HEK293 (cell line): ENCODE measurements around the gene DNM1.
A peak's percentile ranks its signal among the peaks of the same experiment; 100 is the strongest.

Experiments used
- CTCF ChIA-PET: fragments of 350-600 bp; formaldehyde crosslinking; extraction: SDS; loops from one replicate; lab custom pipeline; 2021; ENCODE audit warnings: antibody characterized with exemption; lab: Yijun Ruan, JAX
- POLR2A ChIA-PET: fragments of 300-600 bp; formaldehyde crosslinking; extraction: SDS; loops from one replicate; lab custom pipeline; 2020; ENCODE audit warnings: antibody characterized with exemption, inconsistent platforms; lab: Yijun Ruan, JAX
- H3K27ac ChIP-seq: fragments of 200-500 bp; sonication (Bioruptor generic); 2 replicates; pipeline ENCODE4 v1.5.1; 2014; ENCODE audit warnings: low read depth, low read length, control low read depth, inconsistent platforms; ENCODE audit errors: extremely low read depth
- H3K36me3 ChIP-seq, 2 experiments: fragments of 200-500 bp in 1 of 2; sonication (Bioruptor generic) in 1 of 2; 1 replicate in 1 of 2; 2 replicates in 1 of 2; pipeline ENCODE4 v1.5.1; 2014 to 2017; ENCODE audit warnings: inconsistent platforms in 2 of 2, low read length in 2 of 2; ENCODE audit not compliant: control insufficient read depth in 2 of 2, insufficient read depth in 1 of 2
- H3K4me1 ChIP-seq: fragments of 200-500 bp; sonication (Bioruptor generic); 2 replicates; pipeline ENCODE4 v1.5.1; 2014; ENCODE audit warnings: mild to moderate bottlenecking, low read length, inconsistent platforms; ENCODE audit not compliant: control insufficient read depth, insufficient read depth
- H3K4me3 ChIP-seq: 2 replicates; pipeline ENCODE4 v1.5.1; 2011; ENCODE audit warnings: low read depth, mild to moderate bottlenecking, control low read depth, low read length, moderate library complexity
- H3K9me3 ChIP-seq: fragments of 200-500 bp; sonication (Bioruptor generic); 2 replicates; pipeline ENCODE4 v1.5.1; 2014; ENCODE audit warnings: low read depth, low read length, inconsistent platforms; ENCODE audit not compliant: control insufficient read depth, insufficient read depth
- HOXC10 ChIP-seq: sonication (generic); formaldehyde crosslinking; IDR thresholded peaks from 2 replicates; pipeline ENCODE4 v1.8.1; 2023; ENCODE audit warnings: mild to moderate bottlenecking, missing genetic modification reagents
- HOXD13 ChIP-seq: sonication (generic); formaldehyde crosslinking; IDR thresholded peaks from 2 replicates; pipeline ENCODE4 v1.8.0; 2022; ENCODE audit warnings: missing genetic modification reagents, borderline replicate concordance
- KLF16 ChIP-seq: fragments of 450-650 bp; formaldehyde crosslinking; IDR thresholded peaks from 2 replicates; pipeline ENCODE4 v1.5.1; 2017; ENCODE audit warnings: missing biosample characterization, missing genetic modification characterization
- SCRT2 ChIP-seq: fragments of 450-650 bp; formaldehyde crosslinking; IDR thresholded peaks from 2 replicates; pipeline ENCODE4 v1.5.1; 2016; ENCODE audit warnings: missing biosample characterization, missing genetic modification characterization
- YY1 ChIP-seq: fragments of 450-650 bp; formaldehyde crosslinking; IDR thresholded peaks from 2 replicates; pipeline ENCODE4 v1.5.1; 2018; ENCODE audit warnings: missing biosample characterization, missing genetic modification characterization
- ZBTB48 ChIP-seq: fragments of 450-650 bp; formaldehyde crosslinking; IDR thresholded peaks from 2 replicates; pipeline ENCODE4 v1.5.1; 2016; ENCODE audit warnings: missing biosample characterization, missing genetic modification characterization
- ZFHX2 ChIP-seq: fragments of 450-650 bp; formaldehyde crosslinking; conservative IDR thresholded peaks from 2 replicates; pipeline ENCODE4 v1.5.1; 2016; ENCODE audit warnings: missing biosample characterization, missing genetic modification characterization
- ZFP3 ChIP-seq: fragments of 450-650 bp; formaldehyde crosslinking; IDR thresholded peaks from 2 replicates; pipeline ENCODE4 v1.5.1; 2016; ENCODE audit warnings: low read depth, missing biosample characterization, missing genetic modification characterization
- ZNF184 ChIP-seq: fragments of 450-650 bp; IDR thresholded peaks from 2 replicates; pipeline ENCODE4 v1.5.1; 2018; ENCODE audit warnings: missing biosample characterization, mild to moderate bottlenecking, missing genetic modification characterization
- ZNF211 ChIP-seq: fragments of 450-650 bp; formaldehyde crosslinking; IDR thresholded peaks from 2 replicates; pipeline ENCODE4 v1.5.1; 2016; ENCODE audit warnings: low read depth, missing biosample characterization, missing genetic modification characterization
- ZNF23 ChIP-seq: fragments of 450-650 bp; formaldehyde crosslinking; IDR thresholded peaks from 2 replicates; pipeline ENCODE4 v1.5.1; 2016; ENCODE audit warnings: missing biosample characterization, missing genetic modification characterization, borderline replicate concordance
- ZNF324 ChIP-seq: fragments of 450-650 bp; formaldehyde crosslinking; IDR thresholded peaks from 2 replicates; pipeline ENCODE4 v1.5.1; 2016; ENCODE audit warnings: missing biosample characterization, missing genetic modification characterization
- ZNF394 ChIP-seq: fragments of 450-650 bp; formaldehyde crosslinking; IDR thresholded peaks from 2 replicates; pipeline ENCODE4 v1.5.1; 2016; ENCODE audit warnings: missing biosample characterization, missing genetic modification characterization, mild to moderate bottlenecking, moderate library complexity, borderline replicate concordance
- ZNF404 ChIP-seq: fragments of 450-650 bp; formaldehyde crosslinking; IDR thresholded peaks from 2 replicates; pipeline ENCODE4 v1.5.1; 2017; ENCODE audit warnings: missing biosample characterization, missing genetic modification characterization
- ZNF548 ChIP-seq: fragments of 450-650 bp; formaldehyde crosslinking; IDR thresholded peaks from 2 replicates; pipeline ENCODE4 v1.5.1; 2016; ENCODE audit warnings: missing biosample characterization, missing genetic modification characterization
- ZNF549 ChIP-seq: fragments of 450-650 bp; IDR thresholded peaks from 2 replicates; pipeline ENCODE4 v1.5.1; 2018; ENCODE audit warnings: missing biosample characterization, missing genetic modification characterization, mild to moderate bottlenecking, inconsistent platforms, moderate library complexity
- ZNF558 ChIP-seq: fragments of 450-650 bp; formaldehyde crosslinking; IDR thresholded peaks from 2 replicates; pipeline ENCODE4 v1.5.1; 2016; ENCODE audit warnings: missing biosample characterization, missing genetic modification characterization
- ZNF626 ChIP-seq: fragments of 450-650 bp; sonication (Bioruptor Pico); formaldehyde crosslinking; IDR thresholded peaks from 2 replicates; pipeline ENCODE4 v1.5.1; 2018; ENCODE audit warnings: missing biosample characterization, missing genetic modification characterization, inconsistent platforms
- TF ChIP-seq, protein P1 (sequence below): fragments of 450-650 bp; formaldehyde crosslinking; conservative IDR thresholded peaks from 2 replicates; pipeline ENCODE4 v1.5.1; 2016; ENCODE audit warnings: low read depth, missing biosample characterization, missing genetic modification characterization
- TF ChIP-seq, protein P2 (sequence below): fragments of 450-650 bp; formaldehyde crosslinking; IDR thresholded peaks from 2 replicates; pipeline ENCODE4 v1.5.1; 2017; ENCODE audit warnings: missing biosample characterization, missing genetic modification characterization
- TF ChIP-seq, protein P3 (sequence below): fragments of 450-650 bp; formaldehyde crosslinking; IDR thresholded peaks from 2 replicates; pipeline ENCODE4 v1.5.1; 2016; ENCODE audit warnings: missing biosample characterization, missing genetic modification characterization

Gene DNM1

DNA sequence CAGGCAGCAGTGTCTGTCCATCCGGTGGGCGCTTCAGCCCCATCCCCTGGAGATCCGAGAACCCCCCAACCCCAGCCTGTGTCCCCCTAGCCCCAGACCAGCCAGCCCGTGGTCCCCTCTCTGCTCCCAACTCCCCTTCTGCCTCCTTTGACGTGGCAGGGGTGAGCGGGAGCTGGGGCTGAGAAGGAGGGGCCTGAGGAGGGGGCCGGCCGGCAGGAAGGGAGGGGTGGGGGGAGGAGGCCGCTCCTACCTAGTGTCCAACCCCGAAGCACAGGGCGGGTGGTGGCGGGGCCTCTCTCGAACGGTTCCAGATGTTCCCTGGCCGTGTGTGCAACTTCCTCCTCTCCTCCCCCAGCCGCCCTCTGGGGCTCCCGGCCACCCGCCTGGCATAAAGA lies 41.7 kb downstream of the DNM1 start:
- peaks cover 0 to 20% of the 10 kb centered on the region in 2 experiments; a peak in 1 of 3 replicates for H3K36me3 ChIP-seq
- ChIA-PET CTCF (no interaction called here), POLR2A (no interaction called here)
- H3K4me1 ChIP-seq: no peaks in the 10 kb centered on the region
- H3K9me3 ChIP-seq: no peaks in the 10 kb centered on the region
- no peak overlapping the region for H3K27ac ChIP-seq
- no peak overlapping the region for H3K4me3 ChIP-seq
- no peak for TF ChIP-seq ZNF324 (tag by site-specific recombination)
- TF ChIP-seq ZNF404 (tag by site-specific recombination): no peak
- no peak for TF ChIP-seq KLF16 (tag by site-specific recombination)
- TF ChIP-seq ZBTB48 (tag by site-specific recombination): no peak
- TF ChIP-seq, protein P1, sequence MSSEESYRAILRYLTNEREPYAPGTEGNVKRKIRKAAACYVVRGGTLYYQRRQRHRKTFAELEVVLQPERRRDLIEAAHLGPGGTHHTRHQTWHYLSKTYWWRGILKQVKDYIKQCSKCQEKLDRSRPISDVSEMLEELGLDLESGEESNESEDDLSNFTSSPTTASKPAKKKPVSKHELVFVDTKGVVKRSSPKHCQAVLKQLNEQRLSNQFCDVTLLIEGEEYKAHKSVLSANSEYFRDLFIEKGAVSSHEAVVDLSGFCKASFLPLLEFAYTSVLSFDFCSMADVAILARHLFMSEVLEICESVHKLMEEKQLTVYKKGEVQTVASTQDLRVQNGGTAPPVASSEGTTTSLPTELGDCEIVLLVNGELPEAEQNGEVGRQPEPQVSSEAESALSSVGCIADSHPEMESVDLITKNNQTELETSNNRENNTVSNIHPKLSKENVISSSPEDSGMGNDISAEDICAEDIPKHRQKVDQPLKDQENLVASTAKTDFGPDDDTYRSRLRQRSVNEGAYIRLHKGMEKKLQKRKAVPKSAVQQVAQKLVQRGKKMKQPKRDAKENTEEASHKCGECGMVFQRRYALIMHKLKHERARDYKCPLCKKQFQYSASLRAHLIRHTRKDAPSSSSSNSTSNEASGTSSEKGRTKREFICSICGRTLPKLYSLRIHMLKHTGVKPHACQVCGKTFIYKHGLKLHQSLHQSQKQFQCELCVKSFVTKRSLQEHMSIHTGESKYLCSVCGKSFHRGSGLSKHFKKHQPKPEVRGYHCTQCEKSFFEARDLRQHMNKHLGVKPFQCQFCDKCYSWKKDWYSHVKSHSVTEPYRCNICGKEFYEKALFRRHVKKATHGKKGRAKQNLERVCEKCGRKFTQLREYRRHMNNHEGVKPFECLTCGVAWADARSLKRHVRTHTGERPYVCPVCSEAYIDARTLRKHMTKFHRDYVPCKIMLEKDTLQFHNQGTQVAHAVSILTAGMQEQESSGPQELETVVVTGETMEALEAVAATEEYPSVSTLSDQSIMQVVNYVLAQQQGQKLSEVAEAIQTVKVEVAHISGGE: no peak
- no peak for TF ChIP-seq ZNF394 (tag by site-specific recombination)
- no peak for TF ChIP-seq HOXC10
- no peak for TF ChIP-seq ZFP3 (tag by site-specific recombination)
- no peak for TF ChIP-seq ZNF626 (tag by site-specific recombination)
- TF ChIP-seq ZNF548 (tag by site-specific recombination): no peak
- no peak for TF ChIP-seq ZNF184 (tag by site-specific recombination)
- TF ChIP-seq, protein P2, sequence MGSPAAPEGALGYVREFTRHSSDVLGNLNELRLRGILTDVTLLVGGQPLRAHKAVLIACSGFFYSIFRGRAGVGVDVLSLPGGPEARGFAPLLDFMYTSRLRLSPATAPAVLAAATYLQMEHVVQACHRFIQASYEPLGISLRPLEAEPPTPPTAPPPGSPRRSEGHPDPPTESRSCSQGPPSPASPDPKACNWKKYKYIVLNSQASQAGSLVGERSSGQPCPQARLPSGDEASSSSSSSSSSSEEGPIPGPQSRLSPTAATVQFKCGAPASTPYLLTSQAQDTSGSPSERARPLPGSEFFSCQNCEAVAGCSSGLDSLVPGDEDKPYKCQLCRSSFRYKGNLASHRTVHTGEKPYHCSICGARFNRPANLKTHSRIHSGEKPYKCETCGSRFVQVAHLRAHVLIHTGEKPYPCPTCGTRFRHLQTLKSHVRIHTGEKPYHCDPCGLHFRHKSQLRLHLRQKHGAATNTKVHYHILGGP: no peak
- TF ChIP-seq ZNF558: no peak
- TF ChIP-seq HOXD13 (CRISPR knock-in tag): no peak
- TF ChIP-seq ZFHX2 (tag by site-specific recombination): no peak
- TF ChIP-seq ZNF211: no peak
- TF ChIP-seq ZNF23 (tag by site-specific recombination): no peak
- no peak for TF ChIP-seq ZNF549 (tag by site-specific recombination)
- TF ChIP-seq, protein P3, sequence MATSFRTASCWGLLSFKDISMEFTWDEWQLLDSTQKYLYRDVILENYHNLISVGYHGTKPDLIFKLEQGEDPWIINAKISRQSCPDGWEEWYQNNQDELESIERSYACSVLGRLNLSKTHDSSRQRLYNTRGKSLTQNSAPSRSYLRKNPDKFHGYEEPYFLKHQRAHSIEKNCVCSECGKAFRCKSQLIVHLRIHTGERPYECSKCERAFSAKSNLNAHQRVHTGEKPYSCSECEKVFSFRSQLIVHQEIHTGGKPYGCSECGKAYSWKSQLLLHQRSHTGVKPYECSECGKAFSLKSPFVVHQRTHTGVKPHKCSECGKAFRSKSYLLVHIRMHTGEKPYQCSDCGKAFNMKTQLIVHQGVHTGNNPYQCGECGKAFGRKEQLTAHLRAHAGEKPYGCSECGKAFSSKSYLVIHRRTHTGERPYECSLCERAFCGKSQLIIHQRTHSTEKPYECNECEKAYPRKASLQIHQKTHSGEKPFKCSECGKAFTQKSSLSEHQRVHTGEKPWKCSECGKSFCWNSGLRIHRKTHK (tag by site-specific recombination): no peak

DNA sequence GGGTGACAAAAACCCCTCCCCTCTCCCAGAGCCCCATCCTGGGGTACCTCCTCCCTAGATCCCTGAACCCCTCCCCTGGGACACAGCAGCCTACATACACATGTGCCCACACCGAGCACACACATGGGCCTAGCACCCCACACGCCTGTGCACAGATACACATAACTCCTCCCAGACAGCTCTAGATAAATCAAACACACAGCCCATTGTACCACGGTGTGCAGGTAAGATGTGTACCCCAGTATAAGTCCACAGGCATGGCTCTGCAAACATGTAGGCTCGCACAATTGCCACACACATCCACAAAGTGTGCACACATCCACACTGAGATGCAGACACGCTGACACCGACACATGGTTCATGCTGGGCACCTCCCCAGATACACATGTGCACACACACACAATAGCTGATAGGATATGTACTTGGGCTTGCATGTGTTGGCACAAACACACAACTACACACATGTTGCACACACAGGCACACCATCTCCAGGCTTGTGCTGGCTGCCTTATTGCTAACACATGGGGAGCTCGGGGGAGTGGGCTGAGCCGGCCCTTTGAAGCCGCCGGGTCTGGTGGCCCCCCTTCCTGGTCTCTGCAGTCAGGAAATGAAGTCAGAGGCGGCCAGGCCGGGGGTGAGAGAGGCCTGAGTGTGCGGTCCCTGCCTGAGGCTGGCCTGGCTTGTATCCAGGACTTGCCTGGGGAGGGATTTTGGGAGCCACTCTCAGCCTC lies 42.4 kb downstream of the DNM1 start:
- Histone ChIP-seq H3K36me3 (peaks cover 0 to 13% of the 10 kb centered on the region in 2 experiments; a peak in 1 of 3 replicates), H3K9me3 (no peaks in the 10 kb centered on the region), H3K27ac (no peak overlapping the region), H3K4me3 (no peak overlapping the region), H3K4me1 (no peaks in the 10 kb centered on the region)
- CTCF ChIA-PET: interaction anchor here (0.8 to 0.9 kb wide), 2 partner anchors 10 to 121 kb away, joined by 3 read pairs; no protein-coding TSS in a partner anchor
- TF ChIP-seq SCRT2: 0 out of 2 replicates have a peak, but pooled peaks have one; percentile 13
- TF ChIP-seq YY1 (tag by site-specific recombination): no peak
- POLR2A ChIA-PET: interaction anchor here (0.6 kb wide), 1 partner anchor 26 kb away, joined by 3 read pairs; no protein-coding TSS in a partner anchor
